ENCODE data around the gene SULT1C3.
"Not testable (repeated sequence)": the region's sequence is repeated elsewhere in the genome, so short reads cannot be mapped to it uniquely, and the experiment has no call there.

The SULT1C3 gene

GRCh38 chr2:108280466-108280865 lies 40.7 kb downstream of the SULT1C3 start:
- TF ChIP-seq CTCF (IDR thresholded peaks at IDR 0.05): no peak
- Histone ChIP-seq H3K27me3 (no peaks in the 10 kb centered on the region), H3K4me3 (no peak overlapping the region), H3K9me3 (no peaks in the 10 kb centered on the region), H3K4me1 (no peaks in the 10 kb centered on the region), H3K27ac (no peak overlapping the region), H3K36me3 (no peaks in the 10 kb centered on the region)
- DNase-seq: no peak
- intact Hi-C loops (cut with DNase I; ENCODE audit: low total_unique reads): no loop called here

GRCh38 chr2:108284566-108284965 lies 44.8 kb downstream of the SULT1C3 start:
- DNase-seq; H3K36me3 ChIP-seq; H3K4me3 ChIP-seq; H3K4me1 ChIP-seq; H3K27ac ChIP-seq; H3K27me3 ChIP-seq; H3K9me3 ChIP-seq; intact Hi-C loops (cut with DNase I; ENCODE audit: low total_unique reads): not testable (repeated sequence)

- intact Hi-C loops (cut with DNase I; ENCODE audit: low total_unique reads): no loop called here
- H3K36me3 ChIP-seq: no peaks in the 10 kb centered on the region
- TF ChIP-seq CTCF (IDR thresholded peaks at IDR 0.05): no peak
- no peak overlapping the region for H3K4me3 ChIP-seq
- H3K4me1 ChIP-seq: no peaks in the 10 kb centered on the region
- H3K9me3 ChIP-seq: peaks cover 0 to 3% (median 0%) of the 10 kb centered on the region in 3 donors
- no peaks in the 10 kb centered on the region for H3K27me3 ChIP-seq
- DNase-seq: no peak
- H3K27ac ChIP-seq: no peak overlapping the region
Measured at GRCh38 chr2:108285616-108286015, 45.8 kb downstream of the SULT1C3 start.

GRCh38 chr2:108287169-108287568 lies 47.4 kb downstream of the SULT1C3 start:
- Histone ChIP-seq H3K9me3 (peaks cover 0 to 3% (median 0%) of the 10 kb centered on the region in 3 donors), H3K27ac (no peak overlapping the region), H3K36me3 (no peaks in the 10 kb centered on the region), H3K4me1 (no peaks in the 10 kb centered on the region), H3K4me3 (no peak overlapping the region), H3K27me3 (no peaks in the 10 kb centered on the region)
- DNase-seq: no peak
- TF ChIP-seq CTCF (IDR thresholded peaks at IDR 0.05): no peak
- intact Hi-C loops (cut with DNase I; ENCODE audit: low total_unique reads): no loop called here

- intact Hi-C loops (cut with DNase I; ENCODE audit: low total_unique reads): no loop called here
- DNase-seq: no peak
- no peak for TF ChIP-seq CTCF (IDR thresholded peaks at IDR 0.05)
- H3K4me3 ChIP-seq: no peak within 1 kb of the TSS
- H3K4me1 ChIP-seq: no peaks in the 10 kb centered on the region
- no peak within 1 kb of the TSS for H3K27ac ChIP-seq
- H3K27me3 ChIP-seq: no peaks in the 10 kb centered on the region
- H3K36me3 ChIP-seq: no peaks in the 10 kb centered on the region
- peaks cover 0 to 3% (median 0%) of the 10 kb centered on the region in 3 donors for H3K9me3 ChIP-seq
Measured at GRCh38 chr2:108288534-108289106, 48.9 kb downstream of the SULT1C3 start, which contains the start of gene SULT1C2. SULT1C2 (plus strand) TSS chr2:108288895; CDS start chr2:108293668, 4,773 bp downstream.

GRCh38 chr2:108293850-108294249 lies 54.1 kb downstream of the SULT1C3 start:
- Histone ChIP-seq H3K4me1 (no peaks in the 10 kb centered on the region), H3K27me3 (no peaks in the 10 kb centered on the region), H3K9me3 (peaks cover 0 to 3% (median 0%) of the 10 kb centered on the region in 3 donors), H3K27ac (no peak overlapping the region), H3K4me3 (no peak overlapping the region), H3K36me3 (no peaks in the 10 kb centered on the region)
- intact Hi-C loops (cut with DNase I; ENCODE audit: low total_unique reads): no loop called here
- TF ChIP-seq CTCF (IDR thresholded peaks at IDR 0.05): no peak
- no peak for DNase-seq
